ENCODE measurements around the gene KCNQ1.

DNA sequence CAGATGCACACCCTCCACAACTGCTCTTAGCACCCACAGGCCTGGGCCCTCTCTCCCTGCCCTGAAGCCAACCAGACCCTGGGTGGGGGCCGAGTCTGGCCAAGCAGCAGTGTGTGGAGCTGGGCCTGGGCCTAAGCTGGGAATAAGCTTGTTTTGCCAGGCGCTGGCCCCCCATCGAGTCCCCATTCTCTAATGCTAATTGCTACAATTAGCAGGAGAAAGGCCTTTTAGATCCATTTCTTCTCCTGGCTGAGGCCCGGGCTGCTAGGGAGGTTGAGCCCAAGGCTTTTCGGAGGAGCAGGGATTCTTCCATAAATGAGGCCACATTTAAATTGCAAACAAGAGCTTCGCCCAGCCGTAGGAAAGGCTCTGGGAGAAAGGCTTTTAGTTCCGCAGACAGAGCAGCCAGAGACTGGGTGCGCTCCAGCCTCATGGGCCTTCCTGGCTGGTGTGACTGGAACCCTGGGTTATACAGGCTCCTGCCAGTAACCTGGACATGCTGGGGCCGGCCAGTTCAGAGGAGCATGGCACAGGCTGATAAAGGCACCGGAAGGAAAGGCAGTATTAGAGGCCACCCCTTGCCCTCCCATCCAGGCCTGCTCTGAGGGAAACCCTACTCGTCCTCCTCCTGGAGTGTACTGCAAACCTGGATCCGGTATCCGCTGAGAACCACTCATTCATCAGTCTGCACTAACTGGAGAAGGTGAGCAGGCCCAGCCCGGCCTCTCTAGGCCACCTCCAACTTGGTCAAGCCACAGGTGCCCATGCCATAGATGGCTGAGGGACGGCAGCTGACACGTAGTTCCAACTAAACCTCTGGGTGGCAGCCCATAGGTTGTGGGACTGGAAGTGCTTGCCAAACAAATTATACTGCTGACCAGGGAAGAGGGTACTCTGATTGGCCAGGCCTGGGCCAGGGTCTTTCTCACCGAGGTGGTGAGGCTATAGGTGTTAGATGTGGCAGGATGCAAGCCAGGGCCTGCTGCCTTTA, 248.8 kb downstream of the KCNQ1 start:
- TF ChIP-seq POLR2A (IDR thresholded peaks at IDR 0.05; ENCODE audit: low read length): no peak
- TF ChIP-seq GATA1 (IDR thresholded peaks at IDR 0.05; ENCODE audit: low read depth, low read length): no peak
